SKM-1 treated with dmso at 0.1 percent for 144 hours (cell line): Measurements from ENCODE around the gene ITGB2.
"Not testable (repeated sequence)": the region's sequence is repeated elsewhere in the genome, so short reads cannot be mapped to it uniquely, and the experiment has no call there.

Source experiments
- DNase-seq: peaks from one replicate; lab custom pipeline; 2025; ENCODE audit not compliant: unreplicated experiment; lab: John Stamatoyannopoulos, UW

The ITGB2 gene

DNA sequence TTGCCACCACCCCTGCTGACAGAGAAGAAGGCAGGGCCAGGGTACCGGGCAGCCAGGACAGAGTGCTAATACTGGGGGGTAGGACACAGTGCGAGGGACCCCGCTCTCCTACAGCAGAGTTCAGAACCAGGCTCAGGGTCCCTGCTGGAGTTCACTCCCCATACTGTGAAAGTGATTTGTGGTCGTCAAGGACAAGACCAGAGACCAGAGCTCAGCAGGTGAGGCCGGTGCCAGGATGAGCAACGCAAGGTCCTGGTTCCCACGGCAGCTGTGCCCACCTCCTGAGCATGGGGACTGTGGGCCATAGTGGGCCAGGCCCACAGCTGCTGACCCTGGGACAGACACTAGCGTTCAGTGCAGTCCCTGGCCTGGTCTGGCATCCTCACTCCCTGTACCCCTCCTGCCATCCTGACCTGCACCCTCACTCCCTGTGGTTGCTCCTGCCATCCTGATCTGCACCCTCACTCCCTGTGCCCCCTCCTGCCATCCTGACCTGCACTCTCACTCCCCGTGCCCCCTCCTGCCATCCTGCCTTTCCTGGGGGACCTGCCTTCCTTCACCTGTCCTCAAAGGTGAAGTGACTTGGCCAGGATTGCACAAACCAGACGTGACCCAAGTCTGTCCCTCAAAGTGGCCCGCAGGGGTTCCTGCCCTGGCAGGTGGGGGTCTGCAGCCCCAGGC is 33.4 kb downstream of the ITGB2 start:
- no peak for DNase-seq

DNA sequence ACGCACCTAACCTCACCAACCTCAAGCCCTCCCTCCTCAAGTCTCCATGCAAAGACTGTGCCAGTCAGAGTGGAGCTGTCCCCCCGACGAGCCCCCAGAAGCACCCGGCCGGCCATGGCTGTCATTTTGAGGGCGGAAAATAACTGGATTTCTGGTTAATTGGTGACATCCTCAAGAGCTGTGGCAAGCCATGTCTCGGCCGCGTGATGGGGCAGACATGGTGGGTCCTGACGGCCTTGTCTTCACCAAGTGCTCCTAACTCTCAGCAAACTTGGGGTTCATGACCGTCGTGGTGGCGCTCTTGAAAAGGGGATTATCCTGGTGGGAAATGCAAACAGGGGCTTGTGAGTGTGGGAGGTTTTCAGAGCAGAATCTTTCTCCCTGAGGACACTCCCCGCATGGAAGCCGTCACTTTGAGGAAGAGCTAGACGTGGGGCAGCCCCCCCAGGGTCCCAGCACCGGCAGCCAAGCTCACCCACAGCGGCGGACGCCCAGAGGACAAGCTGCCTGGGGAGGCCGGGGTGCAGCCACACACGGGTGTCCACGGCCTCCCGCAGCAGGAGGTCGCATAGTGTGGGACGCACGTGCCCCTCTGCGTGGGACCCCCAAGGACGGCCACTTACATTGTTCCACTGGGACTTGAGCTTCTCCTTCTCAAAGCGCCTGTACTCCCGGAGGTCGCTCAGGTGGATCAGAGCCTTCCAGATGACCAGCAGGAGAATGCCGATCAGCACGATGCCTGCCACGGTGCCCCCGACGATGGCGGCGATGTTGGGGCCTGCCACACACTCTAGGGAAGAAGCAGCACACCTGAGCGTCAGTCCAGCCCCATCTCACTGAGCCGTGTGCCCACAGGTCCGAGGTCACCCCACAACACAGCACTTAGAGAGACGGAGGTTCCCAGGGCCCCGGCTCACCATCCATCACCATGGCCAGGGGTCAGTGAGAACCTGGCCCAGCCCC is 34.3 kb downstream of the ITGB2 start:
- no peak for DNase-seq

DNA sequence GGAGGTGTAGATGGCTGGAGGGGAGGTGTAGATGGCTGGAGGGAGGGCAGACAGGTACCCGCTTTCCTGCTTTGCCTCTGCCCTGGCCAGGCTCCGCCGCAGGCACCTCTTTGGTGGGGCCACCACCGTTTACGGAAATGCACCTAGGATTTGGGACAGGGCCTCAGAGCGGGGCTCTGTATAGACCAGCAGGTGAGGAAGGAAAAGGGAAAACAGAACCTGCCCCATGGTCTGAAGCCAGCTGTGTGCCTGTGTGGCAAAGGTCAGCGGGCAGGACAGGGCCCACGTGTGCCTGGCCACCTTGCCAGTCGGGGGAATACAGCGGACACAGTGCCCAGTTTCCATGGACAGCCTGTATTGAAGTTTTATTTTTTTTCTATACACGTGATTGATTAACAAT is 35.1 kb downstream of the ITGB2 start:
- no peak for DNase-seq

DNA sequence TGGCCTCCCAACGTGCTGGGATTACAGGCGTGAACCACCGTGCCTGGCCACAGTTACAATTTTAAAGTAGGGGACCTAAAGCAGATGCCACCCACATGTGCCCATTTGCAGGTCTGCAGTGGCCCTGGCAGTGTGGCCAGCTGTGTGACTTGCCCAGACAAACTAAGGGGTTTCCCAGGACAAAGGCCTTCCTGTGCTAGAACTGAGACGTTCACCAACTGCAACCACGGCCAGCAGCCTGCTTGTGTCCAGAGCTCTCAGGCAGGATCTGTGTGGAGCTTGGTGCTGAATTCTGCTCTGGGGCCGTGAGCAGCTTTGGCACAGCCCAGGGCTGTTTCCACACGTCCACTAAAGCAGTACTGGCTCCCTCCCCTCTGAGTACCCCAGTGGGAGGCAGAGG is 36.6 kb downstream of the ITGB2 start:
- no peak for DNase-seq

DNA sequence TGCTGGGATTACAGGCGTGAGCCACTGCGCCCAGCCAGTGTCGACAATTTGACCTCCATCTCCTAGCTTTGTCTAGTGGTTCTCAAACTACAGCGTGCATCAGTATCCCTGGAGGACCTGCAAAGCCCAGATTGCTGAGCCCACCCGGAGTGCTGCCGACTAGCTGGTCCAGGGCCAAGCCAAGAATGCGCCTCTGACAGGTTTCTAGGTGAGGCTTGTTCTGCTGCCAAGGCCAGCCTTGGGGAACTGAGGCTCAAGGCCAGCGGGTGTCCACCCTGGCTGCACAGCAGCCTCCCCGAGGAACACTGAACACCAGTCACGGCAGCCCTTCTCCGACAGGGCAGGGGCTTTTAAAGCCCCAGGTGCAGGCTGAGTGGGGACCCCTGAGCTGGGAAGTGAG is 37.4 kb downstream of the ITGB2 start:
- no peak for DNase-seq

DNA sequence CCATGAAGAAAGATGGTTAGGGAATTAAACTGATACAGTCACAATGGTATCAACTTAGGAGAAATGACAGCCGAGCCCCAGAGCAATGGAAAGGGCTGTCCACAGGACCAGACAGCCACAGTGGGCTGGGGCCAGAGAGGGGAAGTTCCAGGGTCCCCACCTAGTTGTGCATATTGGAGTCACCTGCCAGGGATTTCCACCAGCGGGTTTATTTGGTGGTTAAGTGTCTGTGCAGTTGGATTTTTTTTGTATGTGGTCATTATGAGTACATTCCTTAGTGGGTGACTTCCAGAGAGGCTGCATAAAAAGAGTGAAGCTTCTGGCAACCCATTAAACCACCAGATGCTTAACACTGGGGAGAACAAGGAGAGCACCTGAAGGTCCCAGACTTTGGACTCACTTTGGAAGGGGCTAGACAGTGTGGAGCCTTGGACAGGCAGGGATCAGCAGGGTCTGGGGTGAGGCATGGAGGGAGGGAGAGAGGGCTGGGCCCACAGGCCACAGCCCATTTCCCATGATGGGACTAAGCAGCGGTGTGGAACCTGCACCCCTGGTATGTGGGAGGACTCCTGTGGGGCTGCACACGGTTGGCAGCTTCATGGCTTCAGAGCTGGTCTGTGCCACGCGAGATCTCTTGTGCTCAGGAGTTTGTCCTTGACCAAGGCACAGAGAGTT is 39.4 kb downstream of the ITGB2 start:
- DNase-seq, result no peak

DNA sequence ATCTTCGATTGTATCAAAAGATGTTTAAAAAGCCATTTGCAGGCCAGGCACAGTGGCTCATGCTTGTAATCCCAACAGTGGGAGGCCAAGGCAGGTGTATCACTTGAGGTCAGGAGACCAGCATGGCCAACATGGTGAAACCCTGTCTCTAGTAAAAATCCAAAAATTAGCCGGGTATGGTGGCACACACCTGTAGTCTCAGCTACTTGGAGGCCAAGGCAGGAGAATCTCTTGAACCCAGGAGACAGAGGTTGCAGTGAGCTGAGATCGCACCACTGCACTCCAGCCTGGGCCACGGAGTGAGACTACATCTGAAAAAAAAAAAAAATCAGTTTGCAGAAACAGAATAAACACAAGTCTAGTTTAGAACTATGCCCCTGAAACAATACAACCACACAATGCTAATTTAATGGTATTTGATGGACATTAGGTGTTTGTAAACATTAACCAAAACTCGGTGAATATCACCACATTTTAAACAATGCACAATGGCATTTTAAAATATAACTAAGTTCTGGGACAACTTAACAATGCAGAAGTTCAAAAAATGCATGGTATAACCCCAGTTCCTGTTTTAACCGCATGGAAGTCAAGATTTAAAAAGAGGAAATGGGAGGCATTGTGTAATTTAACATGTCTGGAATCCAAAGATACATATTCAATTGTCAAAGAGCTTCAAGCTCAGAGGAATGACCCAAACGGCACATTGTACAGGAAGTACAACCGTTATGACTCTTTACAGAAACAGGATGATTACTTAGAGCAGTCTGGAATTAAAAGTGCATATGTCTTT is 40.1 kb downstream of the ITGB2 start:
- DNase-seq, result peak; percentile 98

DNA sequence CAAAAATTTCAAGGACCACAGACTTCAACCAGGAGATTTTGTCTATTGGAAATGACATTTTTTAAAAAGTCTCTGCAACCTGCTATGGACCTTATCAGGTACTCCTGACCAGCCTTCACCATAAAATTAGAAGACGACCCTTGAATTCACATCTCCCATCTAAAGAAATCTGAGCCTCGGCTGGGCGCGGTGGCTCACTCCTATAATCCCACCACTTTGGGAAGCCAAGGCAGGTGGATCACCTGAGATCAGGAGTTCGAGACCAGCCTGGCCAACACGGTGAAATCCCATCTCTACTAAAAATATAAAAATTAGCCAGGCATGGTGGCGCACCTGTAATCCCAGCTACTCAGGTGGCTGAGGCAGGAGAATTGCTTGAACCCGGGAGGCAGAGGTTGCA is 41.5 kb downstream of the ITGB2 start:
- not testable (repeated sequence) for DNase-seq

DNA sequence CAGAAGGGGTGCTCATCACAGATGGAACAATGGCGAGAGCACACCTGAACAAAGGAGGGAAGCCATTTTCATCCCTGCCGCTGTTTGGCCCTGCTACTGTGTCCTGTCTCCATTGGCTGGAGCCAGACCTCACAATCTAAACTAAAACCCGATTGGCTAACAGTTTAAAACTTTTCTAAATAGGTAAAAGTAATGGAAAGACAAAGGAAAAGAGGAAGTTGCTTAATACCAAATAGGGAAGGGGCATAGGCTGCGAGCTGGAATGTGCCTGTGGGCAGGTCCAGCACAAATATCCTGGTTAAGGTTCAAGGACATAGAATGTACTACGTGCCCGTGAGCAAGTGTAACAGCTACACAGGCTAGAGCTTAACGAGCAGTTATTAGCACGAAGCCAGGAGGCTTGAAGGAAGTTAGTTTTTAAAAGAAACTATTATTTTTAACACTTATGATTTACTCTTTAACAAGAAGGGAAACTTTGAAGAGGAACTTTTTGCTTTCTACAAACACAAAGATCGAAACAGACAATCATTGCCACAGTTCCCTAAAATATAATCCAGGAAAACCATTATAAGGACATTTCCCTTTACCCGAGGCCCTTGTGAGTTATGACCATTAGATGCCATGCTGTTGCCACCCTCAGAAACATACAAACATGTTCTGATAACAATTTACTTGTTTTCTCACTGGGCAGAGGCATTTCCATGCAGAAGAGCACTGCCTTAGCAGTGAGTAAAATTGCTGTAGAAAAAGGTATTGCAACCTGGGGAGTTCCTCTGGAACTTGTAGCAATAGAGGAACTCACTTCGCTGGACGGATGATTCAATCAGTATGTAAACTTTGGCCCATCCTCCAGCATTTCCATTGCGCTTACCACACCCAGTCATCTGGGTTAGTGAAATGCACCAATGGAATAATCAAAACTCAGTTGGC is 42.4 kb downstream of the ITGB2 start:
- DNase-seq, result peak; percentile 92

DNA sequence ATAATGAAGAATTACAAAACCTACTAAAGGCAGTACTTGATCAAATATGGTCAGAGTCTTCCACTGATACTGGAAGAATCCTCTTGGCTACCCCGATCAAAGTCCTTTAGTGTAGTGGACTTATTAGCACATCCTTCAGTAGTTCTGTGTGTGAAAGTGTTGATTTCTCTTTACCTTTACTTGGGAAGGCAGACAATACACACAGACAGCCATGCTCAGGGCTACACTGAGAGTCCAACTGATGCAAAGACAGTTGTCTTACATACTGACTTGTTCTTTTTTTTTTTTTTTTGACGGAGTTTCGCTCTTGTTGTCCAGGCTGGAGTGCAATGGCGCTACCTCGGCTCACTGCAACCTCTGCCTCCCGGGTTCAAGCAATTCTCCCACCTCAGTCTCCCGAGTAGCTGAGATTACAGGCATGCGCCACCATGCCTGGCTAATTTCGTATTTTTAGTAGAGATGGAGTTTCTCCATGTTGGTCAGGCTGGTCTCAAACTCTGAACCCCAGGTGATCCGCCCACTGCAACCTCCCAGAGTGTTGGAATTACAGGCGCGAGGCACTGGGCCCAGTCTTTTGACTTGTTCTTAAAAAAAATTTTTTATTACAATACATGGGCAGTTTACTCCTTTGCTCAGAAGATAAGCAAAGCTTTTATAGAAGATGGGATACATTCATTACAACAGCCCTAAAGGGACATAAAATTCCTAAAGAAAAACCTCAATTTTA is 43.7 kb downstream of the ITGB2 start:
- DNase-seq, result no peak

DNA sequence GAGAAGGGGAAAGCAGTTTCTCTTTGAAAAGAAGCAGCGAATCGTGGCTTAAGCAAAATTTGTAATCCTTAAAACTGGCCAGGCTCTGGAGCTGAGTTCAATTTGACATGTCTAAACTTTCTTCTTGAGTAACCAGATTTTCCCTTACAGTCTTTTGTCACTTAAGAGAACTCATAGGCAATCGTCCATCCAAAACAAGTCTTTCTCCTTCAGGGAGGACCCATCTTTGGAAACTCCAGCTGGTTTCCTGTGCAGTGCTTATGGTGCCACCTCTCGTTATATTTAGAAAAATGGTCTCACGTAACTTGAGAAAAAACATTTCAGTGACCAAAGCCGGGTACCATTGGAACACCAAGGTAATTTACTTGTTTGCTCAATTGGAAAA is 45.4 kb downstream of the ITGB2 start:
- DNase-seq, result no peak

DNA sequence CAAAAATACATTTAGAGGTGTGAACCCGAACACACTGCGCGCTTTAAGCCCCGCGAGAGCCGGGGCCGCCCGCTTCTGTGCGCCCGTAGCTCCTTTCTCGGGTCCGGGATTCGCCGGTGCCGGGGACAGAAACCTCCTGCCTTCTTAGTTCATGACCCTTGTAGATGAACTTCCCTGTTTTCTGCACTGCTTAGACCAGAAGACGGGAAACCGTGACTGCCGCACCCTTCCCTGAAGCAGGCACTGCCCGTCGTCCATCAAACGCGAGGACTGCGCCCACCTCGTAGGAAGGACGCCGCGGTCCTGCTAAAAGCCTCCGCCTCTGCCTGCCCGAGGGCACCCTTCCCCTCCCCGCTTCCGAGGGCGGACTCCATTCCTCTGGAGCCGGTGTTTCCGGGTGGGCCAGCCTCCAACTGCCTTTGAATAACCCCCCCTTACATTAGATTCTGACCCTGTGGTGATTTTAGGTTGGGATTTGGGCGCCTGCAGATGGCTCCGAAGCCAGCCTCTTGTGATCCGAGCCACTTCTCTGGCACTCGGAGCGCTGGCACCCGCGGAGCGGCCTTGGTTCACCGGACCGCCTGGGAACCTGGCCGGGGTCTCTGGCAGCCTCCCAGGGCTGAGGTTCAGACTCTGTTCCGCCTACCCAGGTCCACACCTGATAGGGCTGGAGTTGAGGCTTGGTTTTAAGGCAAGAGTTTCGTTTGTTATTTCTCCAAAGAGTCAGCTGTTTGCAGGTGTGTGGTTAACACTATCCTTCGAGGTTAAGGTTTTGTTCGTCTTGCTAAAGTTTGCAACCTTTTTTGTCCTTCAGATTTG is 46.0 kb downstream of the ITGB2 start:
- DNase-seq, result peak; percentile 42

DNA sequence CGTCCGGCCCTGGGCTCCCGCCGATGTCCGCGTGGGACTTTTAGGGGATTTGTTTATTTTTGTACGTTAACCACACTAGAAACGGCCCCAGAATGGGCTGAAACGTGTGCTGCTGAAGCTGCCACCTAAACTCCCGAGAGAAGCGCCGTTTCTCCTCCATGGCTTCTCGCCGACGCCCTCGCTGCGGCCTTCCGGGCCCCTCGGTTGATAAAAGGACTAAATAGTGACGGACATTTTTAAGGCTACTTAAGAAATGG is 46.5 kb downstream of the ITGB2 start:
- no peak for DNase-seq

DNA sequence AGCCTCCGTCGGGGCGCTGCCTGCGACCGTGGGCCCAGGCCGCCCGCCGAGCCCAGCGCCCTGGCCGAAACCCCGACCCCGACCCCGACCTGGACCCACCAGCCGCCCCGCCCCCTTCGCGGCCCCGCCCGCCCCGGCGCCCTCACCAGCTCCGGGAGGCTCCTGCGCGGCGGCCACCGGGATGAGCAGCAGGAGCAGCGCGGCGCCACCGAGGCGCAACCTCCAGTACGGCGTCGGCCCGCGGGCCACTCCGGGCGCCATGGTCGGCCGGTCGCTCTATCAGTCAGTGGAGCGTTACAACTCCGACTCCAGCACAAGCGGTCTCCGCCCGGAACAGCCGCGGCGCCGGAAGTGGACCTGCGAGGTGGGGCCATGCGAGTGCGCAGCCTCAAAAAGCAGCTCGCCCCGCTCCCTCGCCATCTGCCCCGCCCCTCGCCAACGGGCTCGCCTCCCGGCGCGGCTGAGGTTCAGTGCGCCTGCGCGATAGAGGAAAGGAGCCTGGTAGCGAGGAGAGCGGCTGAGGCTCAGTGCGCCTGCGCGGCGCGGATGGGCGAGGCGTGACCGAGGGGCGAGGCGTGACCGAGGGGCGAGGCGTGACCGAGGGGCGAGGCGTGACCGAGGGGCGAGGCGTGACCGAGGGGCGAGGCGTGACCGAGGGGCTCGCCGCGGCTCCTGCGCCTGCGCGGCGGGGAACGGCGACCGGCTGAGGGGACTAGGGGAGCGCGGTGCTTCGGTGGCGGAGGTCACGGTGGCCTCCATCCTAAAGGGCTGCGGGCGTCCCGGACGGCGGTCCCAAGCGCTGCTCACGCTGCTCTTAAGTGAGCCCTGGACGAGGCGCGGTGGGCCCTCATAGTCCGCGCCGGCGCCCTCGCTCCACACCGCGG is 47.1 kb downstream of the ITGB2 start, which contains the start of gene PTTG1IP:
Gene PTTG1IP (minus strand): TSS at position 335 of the 884 bp plus-strand sequence. CDS start 74 bp downstream, at position 261.
- DNase-seq, result peak; percentile 90

DNA sequence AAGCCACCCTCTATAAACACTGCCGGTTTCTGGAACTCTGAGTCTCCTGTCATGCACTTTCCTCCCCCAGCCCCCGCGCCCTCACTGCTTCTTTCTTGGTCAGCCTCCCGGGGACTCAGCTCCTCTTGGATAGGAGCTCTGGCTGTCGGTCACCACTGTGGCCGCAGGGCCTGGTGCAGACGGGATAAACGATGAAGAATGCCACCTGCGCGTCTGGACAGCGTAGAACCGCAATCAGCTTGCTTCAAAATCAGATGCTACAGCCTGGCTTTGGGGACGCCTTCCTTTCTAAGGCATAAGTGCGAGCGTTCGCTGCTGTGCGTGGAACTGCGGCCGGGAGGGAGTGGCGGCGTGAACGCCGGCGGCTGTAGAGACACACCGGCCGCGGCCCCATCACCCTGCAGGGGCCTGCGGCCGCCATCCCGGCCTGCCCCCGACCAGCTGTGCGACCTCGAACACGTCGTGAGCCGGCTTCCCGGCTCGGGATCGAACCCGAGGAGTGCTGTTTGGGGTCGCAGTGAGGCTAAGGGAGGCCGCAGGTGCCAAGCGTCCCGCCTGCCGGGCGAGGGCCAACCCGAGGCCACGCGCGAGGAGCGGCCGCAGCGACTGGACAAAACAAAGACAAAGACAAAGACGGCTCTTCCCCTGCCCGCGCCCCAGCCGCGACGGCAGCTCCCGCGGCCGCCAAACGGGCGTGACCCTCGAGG is 47.9 kb downstream of the ITGB2 start:
- no peak for DNase-seq

DNA sequence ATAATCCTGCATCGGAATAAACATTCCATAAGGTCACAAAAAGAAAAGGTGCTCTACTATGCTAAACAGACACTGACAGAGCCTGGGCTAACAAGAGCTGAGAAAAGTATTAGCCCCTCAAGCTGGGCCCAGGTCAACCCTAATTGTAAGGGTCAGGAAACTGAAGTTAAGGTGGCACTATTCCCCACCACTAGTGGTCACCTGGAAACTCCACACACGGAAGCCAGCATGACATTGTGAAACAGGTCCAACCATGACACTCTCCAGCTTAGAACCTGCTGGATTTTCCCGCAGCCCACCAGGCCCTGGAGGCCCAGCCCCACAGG is 48.4 kb downstream of the ITGB2 start:
- DNase-seq, result no peak
